ENCODE results near the gene NEAT1.
A peak's percentile ranks its signal among the peaks of the same experiment; 100 is the strongest.
"Not testable (repeated sequence)": the region's sequence is repeated elsewhere in the genome, so short reads cannot be mapped to it uniquely, and the experiment has no call there.

NEAT1 gene

GRCh38 chr11:65434667-65435410, 12.2 kb downstream of the NEAT1 start:
- DNase-seq (ENCODE audit: low read depth), result peak; percentile 13

- peak; percentile 3 for DNase-seq (ENCODE audit: low read depth)
These were observed 12.9 kb downstream of the NEAT1 start for GRCh38 chr11:65435411-65435931.

GRCh38 chr11:65435981-65436411, 13.4 kb downstream of the NEAT1 start:
- peak; percentile 8 for DNase-seq (ENCODE audit: low read depth)

DNA sequence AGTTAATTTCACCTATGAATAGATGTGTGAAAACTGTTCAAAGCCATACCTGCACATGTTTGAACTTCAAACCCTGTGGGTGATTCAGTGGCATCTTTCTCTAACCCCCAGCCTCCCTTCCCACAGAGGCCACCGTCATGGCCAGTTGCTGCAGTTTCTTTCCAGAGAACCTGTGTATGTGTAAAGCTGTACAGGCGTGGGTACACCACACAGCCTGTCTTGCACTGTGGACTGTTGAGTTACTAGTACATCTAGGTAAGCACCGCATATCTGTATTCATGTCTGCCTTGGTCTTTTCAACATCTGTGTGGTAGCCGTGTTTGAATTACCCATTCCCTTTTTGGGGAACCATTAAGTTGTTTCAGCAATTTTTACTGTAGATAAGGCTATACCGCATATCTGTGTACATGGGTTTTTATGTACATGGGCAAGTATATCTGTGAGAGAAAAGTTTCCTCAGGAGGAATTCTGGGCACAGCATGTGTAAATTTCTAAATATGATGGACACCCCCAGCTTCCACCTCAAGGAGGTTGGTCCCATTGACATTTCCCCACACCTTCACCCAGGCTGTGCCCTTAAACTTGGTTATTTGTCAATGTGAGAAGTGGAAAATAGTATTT, 13.9 kb downstream of the NEAT1 start:
- peak; percentile 11 for DNase-seq (ENCODE audit: low read depth)

- peak; percentile 7 for DNase-seq (ENCODE audit: low read depth)
These were observed 15.0 kb downstream of the NEAT1 start for GRCh38 chr11:65437436-65438227.

DNA sequence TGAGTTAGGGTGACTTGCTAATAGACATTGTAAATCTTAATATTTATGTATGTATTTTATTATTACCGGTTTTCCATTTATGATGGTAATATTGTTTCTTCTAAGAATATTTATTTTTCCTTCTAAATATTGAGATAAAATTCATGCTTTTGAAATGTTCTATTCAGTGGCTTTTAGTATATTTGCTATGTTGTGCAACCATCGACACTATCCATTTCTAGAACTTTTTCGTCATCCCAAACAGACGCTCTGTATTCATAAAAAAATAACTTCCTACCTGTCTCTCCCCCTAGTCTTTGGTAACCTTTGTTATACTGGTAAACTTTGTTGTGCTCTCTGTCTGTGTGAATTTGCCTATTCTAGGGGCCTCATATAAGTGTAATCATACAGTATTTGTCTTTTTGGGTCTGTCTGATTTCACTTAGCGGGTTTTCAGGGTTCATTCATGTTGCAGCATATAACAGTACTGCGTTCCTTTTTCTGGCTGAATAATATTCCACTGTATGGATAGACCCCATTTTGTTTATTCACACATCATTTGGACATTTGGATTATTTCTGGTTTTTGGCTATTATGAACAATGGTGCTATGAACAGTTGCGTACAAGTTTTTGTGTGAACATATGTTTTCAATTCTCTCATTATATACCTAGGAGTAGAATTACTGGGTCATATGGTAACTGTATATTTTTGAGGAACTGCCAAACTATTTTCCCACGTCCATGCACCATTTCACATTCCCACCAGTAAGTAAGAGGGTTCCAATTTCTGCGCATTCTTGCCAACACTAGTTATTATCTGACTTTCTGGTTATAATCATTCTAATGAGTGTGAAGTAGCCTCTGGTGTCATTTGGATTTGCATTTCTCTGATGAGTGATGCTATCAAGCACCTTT, 15.9 kb downstream of the NEAT1 start:
- peak; percentile 5 for DNase-seq (ENCODE audit: low read depth)

DNA sequence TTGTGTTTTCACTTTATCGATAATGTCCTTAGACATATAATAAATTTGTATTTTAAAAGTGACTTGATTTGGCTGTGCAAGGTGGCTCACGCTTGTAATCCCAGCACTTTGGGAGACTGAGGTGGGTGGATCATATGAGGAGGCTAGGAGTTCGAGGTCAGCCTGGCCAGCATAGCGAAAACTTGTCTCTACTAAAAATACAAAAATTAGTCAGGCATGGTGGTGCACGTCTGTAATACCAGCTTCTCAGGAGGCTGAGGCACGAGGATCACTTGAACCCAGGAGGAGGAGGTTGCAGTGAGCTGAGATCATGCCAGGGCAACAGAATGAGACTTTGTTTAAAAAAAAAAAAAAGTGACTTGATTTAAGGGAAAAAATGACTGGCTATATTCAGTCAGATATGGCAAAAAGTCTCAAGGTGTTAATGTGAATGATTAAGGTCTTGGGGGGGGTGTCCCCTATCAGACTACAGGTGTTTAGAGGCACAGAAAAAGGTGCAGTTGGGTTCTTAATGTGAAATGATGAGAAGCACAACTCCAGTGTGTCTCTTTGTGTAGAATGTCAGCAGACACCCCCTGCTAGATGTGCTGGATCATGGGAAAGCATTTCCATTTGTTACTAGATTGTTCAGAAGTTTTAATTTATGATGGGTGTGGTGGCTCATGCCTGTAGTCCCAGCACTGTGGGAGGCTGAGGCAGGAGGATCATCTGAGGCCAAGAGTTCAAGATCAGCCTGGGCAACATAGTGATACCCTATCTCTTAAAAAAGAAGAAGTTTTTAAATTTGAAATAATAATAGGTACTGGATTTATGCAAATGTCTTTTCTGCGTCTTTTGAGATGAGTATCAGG, 17.0 kb downstream of the NEAT1 start:
- peak; percentile 5 for DNase-seq (ENCODE audit: low read depth)

DNA sequence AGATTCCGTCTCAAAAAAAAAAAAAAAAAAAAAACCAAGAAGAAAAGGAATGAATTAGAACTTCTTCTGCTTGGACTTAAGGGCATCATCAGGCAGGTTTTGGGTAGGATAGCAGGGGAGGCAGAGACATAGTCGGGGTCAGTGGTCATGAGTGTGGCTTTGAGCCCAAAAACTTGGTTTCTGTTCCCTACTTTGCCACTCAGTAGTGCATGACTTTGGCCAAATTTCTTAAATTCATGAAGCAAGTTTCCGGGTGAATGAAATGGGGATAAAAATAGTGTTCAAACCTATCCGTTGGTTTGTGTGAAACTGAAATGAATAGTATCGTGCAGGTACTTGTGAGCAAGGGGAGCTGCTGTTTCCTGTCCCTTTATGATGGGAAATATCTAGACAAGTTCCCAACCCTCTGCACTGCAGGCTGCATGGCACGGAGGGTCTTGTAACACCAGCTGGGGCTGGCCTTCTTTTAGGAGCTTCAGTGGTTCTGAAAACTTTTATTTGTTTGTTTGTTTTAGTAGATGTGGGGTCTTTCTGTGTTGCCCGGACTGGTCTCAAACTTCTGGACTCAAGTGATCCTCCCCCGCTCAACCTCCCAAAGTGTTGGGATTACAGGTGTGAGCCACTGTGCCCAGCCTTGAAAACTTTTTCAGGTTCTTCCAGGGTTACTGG, 18.4 kb downstream of the NEAT1 start:
- DNase-seq (ENCODE audit: low read depth), result peak; percentile 17

DNA sequence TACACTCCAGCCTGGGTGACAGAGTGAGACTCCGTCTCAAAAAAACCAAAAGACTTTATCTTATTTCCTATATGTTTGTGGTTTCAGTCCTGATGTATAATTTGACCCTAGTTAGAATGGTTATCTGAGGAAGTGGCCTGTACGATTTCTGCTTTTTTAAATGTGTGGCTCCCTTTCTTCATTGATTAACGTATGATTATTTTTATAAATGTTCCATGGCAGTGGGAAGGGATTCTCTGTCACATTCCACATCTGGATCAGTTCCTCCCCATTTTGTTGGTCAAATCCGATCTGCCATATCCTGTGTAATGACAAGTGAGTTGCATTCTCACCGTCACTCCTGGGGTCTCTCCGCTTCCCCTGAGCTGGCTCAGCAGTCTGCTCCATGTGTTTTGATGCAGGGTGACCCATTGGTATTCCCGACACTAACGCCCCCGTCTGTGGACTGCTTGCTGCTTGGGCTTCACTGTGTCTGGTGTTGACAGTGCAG, 20.3 kb downstream of the NEAT1 start:
- DNase-seq (ENCODE audit: low read depth), result peak; percentile 7

- peak; percentile 16 for DNase-seq (ENCODE audit: low read depth)
These were observed 21.9 kb downstream of the NEAT1 start for GRCh38 chr11:65444314-65445051.

DNA sequence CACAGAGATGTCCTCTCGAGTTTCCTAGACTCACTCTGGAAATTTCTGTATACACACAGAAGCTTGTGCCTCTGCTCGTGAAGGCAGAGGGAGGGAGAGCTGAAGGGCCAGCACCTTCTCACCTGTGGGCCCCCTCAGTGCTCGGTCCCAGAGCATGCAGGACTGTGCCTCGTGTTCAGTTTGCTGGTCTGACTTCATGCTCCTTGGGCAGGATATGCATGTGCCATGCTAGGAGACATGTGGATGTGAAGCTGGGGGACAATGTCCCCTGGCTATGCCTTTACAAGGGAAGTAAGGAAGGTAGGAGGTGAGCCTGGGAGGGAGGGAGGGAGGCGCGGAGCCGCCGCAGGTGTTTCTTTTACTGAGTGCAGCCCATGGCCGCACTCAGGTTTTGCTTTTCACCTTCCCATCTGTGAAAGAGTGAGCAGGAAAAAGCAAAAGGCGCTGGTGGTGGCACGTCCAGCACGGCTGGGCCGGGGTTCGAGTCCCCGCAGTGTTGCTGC, 22.6 kb downstream of the NEAT1 start:
- DNase-seq (ENCODE audit: low read depth), result peak; percentile 15

- peak; percentile 24 for DNase-seq (ENCODE audit: low read depth)
These were observed 23.2 kb downstream of the NEAT1 start for GRCh38 chr11:65445604-65446445.

GRCh38 chr11:65446446-65447277, 24.1 kb downstream of the NEAT1 start:
- peak; percentile 17 for DNase-seq (ENCODE audit: low read depth)

DNA sequence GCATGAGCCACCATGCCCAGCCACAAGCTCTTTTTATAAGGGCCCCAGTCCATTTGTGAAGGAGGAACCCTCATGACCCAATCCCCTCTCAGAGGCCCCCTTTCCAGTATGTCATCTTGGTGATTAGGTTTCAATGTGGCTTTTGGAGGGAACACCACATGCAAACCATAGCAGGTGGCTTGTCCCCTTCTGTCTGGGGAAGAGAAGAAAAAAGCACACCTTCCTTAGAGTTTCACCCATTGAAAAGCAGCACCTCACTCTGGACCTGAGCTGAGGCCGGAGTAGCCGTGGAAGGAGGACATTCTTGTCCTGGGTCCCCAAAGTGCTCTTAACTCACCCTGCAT, 25.4 kb downstream of the NEAT1 start:
- DNase-seq (ENCODE audit: low read depth), result peak; percentile 13

DNA sequence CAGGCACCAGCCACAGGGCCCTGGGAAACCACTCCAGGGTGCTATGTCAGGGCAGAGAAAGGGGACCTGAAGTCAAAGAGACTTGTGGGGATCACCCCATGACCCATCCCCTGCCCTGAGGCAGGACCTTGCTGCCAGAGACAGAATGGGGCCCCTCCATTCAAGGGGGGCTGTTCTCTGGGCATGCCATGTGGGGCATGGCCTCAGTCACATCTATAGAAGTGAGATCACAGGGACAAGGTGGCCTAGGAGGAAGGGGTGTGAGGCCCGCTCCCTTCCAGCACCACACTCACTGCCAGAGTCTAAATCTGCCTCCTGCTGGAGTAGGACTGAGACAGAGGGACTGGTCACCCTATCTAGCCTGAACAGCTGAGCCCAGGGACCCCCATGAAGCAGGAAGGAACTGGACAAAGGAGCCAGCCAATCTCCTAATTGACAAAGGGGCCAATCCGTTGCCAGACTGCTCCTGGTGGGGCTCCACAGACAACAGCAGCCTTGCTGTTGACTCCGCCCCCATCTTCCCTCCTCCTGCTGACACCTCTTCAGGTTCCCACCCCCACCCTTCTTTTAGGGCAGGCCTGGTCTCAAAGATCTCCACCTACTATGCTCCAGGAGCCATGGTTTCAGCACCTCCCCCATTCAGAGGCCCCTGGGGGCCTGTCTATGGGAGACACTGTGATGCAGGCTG, 26.0 kb downstream of the NEAT1 start:
- peak; percentile 35 for DNase-seq (ENCODE audit: low read depth)

- not testable (repeated sequence) for DNase-seq (ENCODE audit: low read depth)
These were observed 28.7 kb downstream of the NEAT1 start for GRCh38 chr11:65451301-65451700.

DNA sequence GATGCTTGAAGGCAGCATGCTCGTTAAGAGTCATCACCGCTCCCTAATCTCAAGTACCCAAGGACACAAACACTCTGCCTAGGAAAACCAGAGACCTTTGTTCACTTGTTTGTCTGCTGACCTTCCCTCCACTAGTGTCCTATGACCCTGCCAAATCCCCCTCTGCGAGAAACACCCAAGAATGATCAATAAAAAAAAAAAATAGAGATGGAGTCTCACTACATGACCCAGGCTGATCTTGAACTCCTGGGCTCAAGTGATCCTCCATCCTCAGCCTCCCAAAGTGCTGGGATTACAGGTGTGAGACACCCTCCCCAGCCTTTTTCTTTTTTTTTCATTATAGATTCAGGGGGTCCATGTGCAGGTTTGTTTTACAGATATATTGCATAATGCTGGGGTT, 29.7 kb downstream of the NEAT1 start:
- DNase-seq (ENCODE audit: low read depth), result not testable (repeated sequence)

Measured in ELR (cell line).